Chondrocyte (in vitro differentiated cells): ENCODE results near the gene QRFP. TPM values are rescaled to one million over a fixed set of nuclear protein-coding genes. Genes with fewer than 3 reads are reported as not detected.

Experiments used
- DNase-seq: peaks from one replicate; pipeline ENCODE4 v3.0.0; 2021; ENCODE audit warnings: mixed read lengths, low spot score
- H3K27ac Mint-ChIP-seq: one replicate; pipeline ENCODE4 v1.8.0; 2021; ENCODE audit warnings: mild to moderate bottlenecking, moderate library complexity, mixed read lengths; ENCODE audit not compliant: unreplicated experiment
- H3K27me3 Mint-ChIP-seq: 2 replicates; pipeline ENCODE4 v1.8.0; 2021; ENCODE audit warnings: low read depth, mixed read lengths
- H3K36me3 Mint-ChIP-seq: 2 replicates; pipeline ENCODE4 v1.8.0; 2021; ENCODE audit warnings: low read depth, mixed read lengths
- H3K4me1 Mint-ChIP-seq: 2 replicates; pipeline ENCODE4 v1.8.0; 2021; ENCODE audit warnings: low read depth, mild to moderate bottlenecking, mixed read lengths
- H3K4me3 Mint-ChIP-seq: one replicate; pipeline ENCODE4 v1.8.0; 2021; ENCODE audit warnings: mild to moderate bottlenecking, moderate library complexity, mixed read lengths; ENCODE audit not compliant: unreplicated experiment
- H3K9me3 Mint-ChIP-seq: 2 replicates; pipeline ENCODE4 v1.8.0; 2021; ENCODE audit warnings: low read depth, mixed read lengths
- CTCF ChIP-seq: fragments of 200-600 bp; sonication (generic); IDR thresholded peaks from 2 replicates; pipeline ENCODE4 v1.5.0; 2021; ENCODE audit warnings: antibody characterized with exemption, mild to moderate bottlenecking, moderate library complexity
- total RNA-seq: library from RNA; stranded (reverse); gene quantifications from 3 replicates; pipeline ENCODE4 v1.2.1, GENCODE V29; 2021

QRFP gene
- total RNA-seq, 1 donor from 2014 or later: not detected

- no peak for DNase-seq
- peaks cover 4% of the 10 kb centered on the region for H3K36me3 Mint-ChIP-seq
- no peak overlapping the region for H3K4me3 Mint-ChIP-seq
- no peak overlapping the region for H3K27ac Mint-ChIP-seq
- no peak for TF ChIP-seq CTCF
- peaks cover 5% of the 10 kb centered on the region for H3K27me3 Mint-ChIP-seq
- H3K4me1 Mint-ChIP-seq: peaks cover 4% of the 10 kb centered on the region
- no peaks in the 10 kb centered on the region for H3K9me3 Mint-ChIP-seq
Measured at GRCh38 chr9:130922893-130923610, 26.4 kb upstream of the QRFP start.

- peaks cover 5% of the 10 kb centered on the region for H3K27me3 Mint-ChIP-seq
- H3K4me1 Mint-ChIP-seq: no peaks in the 10 kb centered on the region
- H3K36me3 Mint-ChIP-seq: peaks cover 4% of the 10 kb centered on the region
- no peak for DNase-seq
- TF ChIP-seq CTCF: no peak
- H3K27ac Mint-ChIP-seq: no peak overlapping the region
- no peak overlapping the region for H3K4me3 Mint-ChIP-seq
- H3K9me3 Mint-ChIP-seq: no peaks in the 10 kb centered on the region
Measured at GRCh38 chr9:130921989-130922892, 25.6 kb upstream of the QRFP start.

GRCh38 chr9:130921300-130921988, 24.8 kb upstream of the QRFP start:
- H3K27me3 Mint-ChIP-seq: peaks cover 5% of the 10 kb centered on the region
- H3K27ac Mint-ChIP-seq: no peak overlapping the region
- no peaks in the 10 kb centered on the region for H3K9me3 Mint-ChIP-seq
- no peaks in the 10 kb centered on the region for H3K4me1 Mint-ChIP-seq
- no peak for DNase-seq
- H3K4me3 Mint-ChIP-seq: no peak overlapping the region
- TF ChIP-seq CTCF: no peak
- peaks cover 4% of the 10 kb centered on the region for H3K36me3 Mint-ChIP-seq

GRCh38 chr9:130920762-130921299, 24.2 kb upstream of the QRFP start:
- no peak for TF ChIP-seq CTCF
- Mint-ChIP-seq H3K4me3 (no peak overlapping the region), H3K4me1 (no peaks in the 10 kb centered on the region), H3K9me3 (no peaks in the 10 kb centered on the region), H3K36me3 (peaks cover 4% of the 10 kb centered on the region), H3K27me3 (peaks cover 5% of the 10 kb centered on the region), H3K27ac (no peak overlapping the region)
- no peak for DNase-seq

- no peak for TF ChIP-seq CTCF
- Mint-ChIP-seq H3K27ac (no peak overlapping the region), H3K4me1 (no peaks in the 10 kb centered on the region), H3K36me3 (peaks cover 4% of the 10 kb centered on the region), H3K4me3 (no peak overlapping the region), H3K9me3 (no peaks in the 10 kb centered on the region), H3K27me3 (peaks cover 5% of the 10 kb centered on the region)
- no peak for DNase-seq
Measured at GRCh38 chr9:130920233-130920632, 23.6 kb upstream of the QRFP start.
